Right renal cortex interstitium (tissue), 3 donors: ENCODE results near the gene PBX1. TPM values are rescaled to one million over a fixed set of nuclear protein-coding genes. Genes with fewer than 3 reads are reported as not detected.
"Not testable (repeated sequence)": the region's sequence is repeated elsewhere in the genome, so short reads cannot be mapped to it uniquely, and the experiment has no call there.

Source experiments
- DNase-seq, 3 donors: peaks; one replicate each; pipeline ENCODE4 v3.0.0-alpha.2; 2013; ENCODE audit warnings: low read depth in 3 of 3, low spot score in 2 of 3
- polyA plus RNA-seq, 3 donors: library from polyadenylated mRNA; unstranded; fragments of 120-200 nt; gene quantifications; one replicate each; pipeline ENCODE4 v1.2.1, GENCODE V29; 2013; ENCODE audit not compliant: insufficient read length in 3 of 3

PBX1 gene
- polyA plus RNA-seq, 3 donors = 146 to 171 (median 170) TPM

DNA sequence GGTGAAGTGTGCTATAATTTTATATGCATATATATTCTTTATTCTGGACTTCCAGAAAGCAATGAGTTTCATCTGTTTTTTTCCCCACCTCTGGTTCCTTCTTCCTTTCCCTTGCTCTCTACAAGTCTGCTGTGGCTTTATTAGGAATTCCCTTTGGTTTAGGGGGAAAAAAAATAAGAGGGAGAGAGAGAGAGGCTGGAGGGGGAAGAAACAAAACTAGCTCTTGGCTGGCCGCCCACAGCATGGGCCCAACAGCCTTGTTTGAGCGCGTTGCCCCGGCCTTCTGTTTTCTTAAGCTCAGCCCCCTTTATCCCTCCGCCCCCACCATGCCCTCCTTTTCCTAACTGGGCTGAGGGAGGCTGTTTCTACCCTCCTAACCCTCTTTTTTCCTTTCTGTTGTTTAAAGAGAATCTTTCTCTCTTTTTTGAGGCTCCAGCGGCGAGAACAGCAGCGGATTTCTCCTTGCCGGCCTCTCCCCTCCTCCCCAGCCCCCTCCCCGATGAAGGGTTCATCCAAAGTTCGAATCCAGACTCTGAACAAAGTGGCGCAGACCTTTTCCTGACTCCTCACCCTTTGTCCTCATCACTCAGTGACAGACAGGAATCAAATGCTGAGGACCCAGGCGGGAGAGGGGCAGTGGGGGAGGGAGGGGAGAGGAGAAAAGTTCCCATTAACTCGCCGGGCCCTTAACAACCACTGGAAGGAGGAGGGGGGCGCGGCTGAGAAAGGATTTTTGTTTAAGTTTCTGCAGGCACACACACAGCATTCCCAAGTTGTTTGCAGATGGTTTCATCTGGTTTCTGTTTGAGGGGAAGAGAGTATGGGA is 29.7 kb downstream of the PBX1 start:
- DNase-seq = peak in 1 of 3 donors; percentile 84

DNA sequence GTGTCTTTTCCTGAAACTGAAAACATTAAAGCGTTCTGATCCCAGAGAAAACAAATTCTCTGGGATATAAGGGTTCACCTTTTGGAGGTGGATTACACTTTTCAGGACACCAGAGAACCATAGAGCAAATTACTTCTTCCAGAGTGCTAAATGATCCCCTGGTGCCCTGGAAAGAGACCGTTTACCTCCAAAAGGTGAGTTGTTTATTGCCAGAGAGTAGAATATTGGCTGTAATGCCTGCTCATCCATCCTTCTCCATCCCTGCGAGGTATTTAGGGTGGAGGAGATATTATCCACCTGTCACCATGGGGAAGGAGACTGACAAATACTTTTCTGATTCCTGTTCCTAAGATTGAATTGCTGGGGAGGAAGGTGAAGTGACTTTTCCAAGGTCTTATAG is 30.4 kb downstream of the PBX1 start:
- DNase-seq = no peak

GRCh38 chr1:164589961-164590507 is 31.1 kb downstream of the PBX1 start:
- DNase-seq = no peak

DNA sequence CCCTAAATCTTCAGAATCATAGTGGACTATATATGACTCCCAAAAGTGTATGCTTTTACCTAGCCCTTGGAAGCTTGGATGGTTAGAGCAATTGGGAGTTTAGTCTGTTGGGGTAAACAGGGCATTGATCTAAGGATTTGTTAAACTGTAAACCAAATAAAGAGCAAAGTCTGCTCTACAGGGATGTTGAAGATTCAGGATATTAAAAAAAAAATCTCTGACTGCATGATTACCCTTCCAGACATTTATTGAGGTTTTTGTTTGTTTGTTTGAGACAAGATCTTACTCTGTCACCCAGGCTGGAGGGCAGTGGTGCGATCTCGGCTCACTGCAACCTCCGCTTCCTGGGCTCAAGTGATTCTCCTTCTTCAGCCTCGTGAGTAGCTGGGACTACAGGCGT is 31.6 kb downstream of the PBX1 start:
- DNase-seq = no peak

DNA sequence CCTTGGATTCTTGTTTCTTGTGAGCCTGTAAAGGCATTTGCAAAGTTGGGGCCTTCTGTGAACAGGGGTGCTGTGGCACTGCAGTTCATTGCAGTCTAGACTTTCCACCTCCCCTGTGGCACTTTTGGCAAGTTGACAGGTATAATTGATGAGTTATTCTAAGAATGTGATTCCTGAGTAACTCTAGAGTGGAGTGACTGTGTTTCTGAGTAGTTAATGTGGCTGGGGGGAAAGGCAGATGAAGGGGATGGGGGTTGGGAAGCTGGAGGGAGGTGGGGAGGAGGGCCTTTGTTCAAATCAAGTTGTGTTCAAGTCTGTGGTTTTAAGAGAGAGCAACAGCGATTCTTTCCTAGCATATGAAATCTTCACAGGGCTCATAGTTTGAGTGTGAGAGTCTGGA is 32.9 kb downstream of the PBX1 start:
- DNase-seq = no peak

DNA sequence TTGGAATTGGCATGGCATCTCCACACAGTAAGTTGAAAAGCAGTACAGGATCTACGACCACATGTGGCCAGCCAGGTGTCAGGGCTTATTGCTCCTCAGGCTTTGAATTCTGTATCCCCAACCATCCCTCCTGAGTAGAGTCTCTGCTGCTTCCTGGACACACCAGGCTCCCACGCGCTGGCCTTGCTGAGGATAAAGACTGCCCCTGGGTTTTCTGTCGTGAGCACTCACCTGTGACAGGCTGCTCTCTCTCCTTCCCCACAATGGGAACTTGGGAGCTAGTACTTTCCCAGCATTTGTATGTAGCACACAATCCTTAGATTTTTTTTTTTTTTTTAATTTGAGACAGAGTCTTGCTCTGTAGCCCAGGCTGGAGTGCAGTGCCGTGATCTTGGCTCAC is 33.6 kb downstream of the PBX1 start:
- no peak for DNase-seq

DNA sequence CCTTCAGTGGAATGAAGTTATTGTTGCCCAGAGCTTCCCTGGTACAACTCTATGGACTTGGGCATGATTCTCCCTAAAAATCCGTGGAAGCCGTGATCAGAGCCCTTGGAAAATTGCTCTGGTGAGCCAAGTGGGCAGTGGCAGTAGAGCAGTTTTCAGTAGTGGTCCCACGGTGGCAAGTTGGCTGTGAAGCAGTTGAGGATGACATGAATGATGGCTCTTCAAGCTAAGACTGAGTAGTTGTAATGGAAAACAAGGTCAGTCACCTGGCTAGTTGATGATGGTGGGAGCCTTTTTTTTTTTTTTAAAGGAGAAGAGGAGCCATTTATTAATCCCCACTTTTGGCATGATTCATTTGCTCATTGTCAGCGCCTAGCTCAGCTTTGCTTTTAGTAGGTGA is 36.2 kb downstream of the PBX1 start:
- DNase-seq = no peak

DNA sequence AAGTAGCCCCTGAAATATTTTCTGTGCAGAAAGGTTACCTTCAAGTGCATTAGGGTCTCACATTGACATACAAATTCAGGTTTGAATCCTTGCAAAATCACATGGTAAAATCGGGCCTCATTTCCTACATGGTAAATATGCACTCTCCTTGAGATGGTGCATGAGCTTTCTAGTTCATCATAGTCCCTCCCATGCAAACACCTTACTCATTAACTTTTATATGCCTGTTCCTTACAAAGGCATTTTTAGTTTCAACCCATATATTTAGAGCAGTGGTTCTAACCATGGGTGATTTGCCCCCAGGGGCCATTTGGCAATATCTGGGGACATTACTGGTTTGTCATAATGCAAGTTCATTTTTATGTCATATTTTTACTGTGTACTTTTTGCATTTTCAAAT is 37.2 kb downstream of the PBX1 start:
- DNase-seq = no peak

DNA sequence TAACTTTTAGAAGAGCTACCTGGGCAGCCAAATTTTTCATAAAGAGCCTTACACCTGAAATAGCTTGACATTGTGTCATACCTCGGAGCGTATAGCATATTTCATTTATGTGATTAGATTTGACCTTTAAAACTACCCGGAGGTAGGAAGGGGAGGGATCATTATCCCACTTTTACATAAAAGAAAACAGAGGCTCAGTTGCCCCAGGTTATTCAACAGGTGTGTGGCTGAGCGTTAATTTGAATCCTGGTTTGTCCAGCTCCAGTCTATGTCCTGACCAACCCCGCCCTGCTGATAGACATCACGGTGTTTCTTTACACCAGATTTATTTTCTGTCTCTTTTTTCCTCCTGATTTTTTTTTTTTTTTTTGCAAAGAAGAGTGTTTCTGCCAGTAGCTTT is 39.7 kb downstream of the PBX1 start:
- no peak for DNase-seq

DNA sequence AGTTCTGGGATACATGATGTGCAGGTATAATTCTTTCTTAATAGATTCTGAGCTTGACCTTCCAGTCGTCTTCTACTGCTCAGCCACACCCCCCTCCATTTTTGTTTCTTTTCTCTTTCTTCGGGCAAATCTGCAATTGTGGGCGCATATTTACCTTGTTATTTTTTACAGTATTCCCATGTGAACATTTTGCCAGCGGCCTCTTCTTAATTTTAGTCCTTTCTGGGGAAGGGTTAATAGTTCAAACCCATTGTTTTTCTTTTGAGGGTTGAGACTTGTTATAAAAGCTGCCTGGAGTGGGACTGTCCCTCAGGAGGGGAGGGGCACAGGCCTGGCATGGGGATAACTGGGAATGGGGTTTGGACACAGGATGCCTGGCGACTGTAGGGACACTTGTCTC is 40.3 kb downstream of the PBX1 start:
- DNase-seq = no peak

DNA sequence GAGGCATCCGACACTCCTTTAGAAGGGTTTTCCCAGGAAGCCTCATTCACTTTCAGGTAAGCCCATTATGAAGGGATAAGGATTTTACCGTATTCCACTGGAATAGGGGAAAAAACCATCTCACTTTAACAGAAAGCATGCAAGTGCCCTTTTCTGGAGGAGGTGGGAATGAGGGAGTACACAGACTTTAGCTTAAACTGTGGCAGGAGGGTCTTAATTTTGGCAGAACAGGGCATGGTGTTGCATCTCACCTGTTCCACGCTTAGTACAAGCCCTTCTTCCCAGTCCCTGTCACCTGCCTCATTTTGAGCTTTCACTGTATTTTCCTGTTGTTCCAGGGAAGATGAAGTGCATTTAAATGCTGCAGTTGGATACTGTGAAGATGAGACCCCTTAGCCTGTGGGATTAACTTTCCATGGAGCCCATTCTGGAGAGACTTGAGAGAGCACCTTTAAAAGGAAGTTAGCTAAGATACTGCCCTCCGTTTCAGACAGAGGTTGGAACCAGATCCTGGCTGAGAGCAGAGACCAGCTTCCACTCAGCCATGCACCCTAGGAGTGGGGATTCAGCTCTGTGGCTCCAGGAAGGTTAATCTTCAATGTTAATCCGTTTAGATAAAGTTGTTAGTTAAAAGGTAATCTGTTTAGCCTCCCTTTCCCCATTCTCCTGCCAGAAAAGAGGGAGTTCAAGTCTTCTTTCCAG is 42.6 kb downstream of the PBX1 start:
- no peak for DNase-seq

DNA sequence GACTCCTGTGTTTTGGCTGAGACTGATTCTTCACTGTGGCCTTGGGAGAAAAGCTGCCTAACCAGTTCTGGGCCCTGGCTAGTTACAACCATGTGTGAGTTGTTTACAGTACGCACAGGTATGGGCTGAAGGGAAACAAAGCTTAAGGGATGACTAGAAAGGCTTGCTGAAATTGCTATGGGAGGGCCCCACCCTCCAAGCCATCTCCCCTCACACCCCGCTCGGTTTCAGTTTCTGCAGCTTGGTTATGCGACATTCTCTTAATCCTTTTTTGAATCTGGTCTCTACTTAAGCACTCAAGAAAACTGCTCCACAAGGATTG is 43.1 kb downstream of the PBX1 start:
- DNase-seq = no peak

DNA sequence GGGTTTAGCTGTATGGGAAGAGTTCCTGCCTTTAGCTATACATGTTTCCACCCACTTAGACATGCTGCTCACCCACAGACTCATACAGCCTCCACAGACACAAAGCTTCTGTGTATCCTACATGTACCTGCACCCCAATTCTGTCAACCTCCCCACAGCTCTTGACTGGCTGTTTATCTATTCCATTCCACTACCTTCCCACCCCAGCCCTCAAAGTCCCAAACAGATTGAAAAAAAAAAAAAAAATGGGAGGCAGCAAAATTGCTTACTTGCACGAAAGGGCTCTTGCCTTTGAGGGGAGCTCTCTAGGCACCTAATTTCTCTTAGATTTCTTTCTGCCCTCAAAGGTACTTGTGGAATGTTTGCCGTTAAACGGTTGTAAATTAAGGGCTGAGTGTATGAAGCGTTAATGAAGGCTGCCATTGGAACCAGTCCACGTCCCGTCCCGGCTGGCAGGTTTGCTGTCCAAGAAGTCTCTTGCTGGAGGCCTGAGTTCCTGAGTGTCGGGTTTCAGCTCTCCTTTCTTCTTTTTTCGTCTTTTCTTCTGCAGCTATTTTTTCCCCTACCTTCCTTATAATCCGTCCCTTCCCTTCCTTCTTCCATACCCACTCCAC is 43.6 kb downstream of the PBX1 start:
- peak in 2 of 3 donors; percentile 73 to 80 for DNase-seq

DNA sequence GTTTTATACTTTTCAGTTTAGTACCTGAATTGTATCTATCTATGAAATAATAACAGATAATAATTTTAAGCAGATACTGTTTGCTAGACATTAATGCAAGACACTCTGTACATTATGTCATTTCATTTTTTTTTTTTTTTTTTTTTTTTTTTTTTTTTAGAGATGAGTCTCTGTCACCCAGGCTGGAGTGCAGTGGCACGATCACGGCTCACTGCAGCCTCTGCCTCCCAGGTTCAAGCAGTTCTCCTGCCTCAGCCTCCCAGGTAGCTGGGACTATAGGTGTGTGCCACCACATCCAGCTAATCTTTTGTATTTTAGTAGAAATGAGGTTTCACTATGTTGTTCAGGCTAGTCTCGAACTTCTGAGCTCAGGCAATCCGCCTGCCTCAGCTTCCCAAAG is 44.8 kb downstream of the PBX1 start:
- DNase-seq = not testable (repeated sequence)

GRCh38 chr1:164604541-164604940 is 45.6 kb downstream of the PBX1 start:
- no peak for DNase-seq

DNA sequence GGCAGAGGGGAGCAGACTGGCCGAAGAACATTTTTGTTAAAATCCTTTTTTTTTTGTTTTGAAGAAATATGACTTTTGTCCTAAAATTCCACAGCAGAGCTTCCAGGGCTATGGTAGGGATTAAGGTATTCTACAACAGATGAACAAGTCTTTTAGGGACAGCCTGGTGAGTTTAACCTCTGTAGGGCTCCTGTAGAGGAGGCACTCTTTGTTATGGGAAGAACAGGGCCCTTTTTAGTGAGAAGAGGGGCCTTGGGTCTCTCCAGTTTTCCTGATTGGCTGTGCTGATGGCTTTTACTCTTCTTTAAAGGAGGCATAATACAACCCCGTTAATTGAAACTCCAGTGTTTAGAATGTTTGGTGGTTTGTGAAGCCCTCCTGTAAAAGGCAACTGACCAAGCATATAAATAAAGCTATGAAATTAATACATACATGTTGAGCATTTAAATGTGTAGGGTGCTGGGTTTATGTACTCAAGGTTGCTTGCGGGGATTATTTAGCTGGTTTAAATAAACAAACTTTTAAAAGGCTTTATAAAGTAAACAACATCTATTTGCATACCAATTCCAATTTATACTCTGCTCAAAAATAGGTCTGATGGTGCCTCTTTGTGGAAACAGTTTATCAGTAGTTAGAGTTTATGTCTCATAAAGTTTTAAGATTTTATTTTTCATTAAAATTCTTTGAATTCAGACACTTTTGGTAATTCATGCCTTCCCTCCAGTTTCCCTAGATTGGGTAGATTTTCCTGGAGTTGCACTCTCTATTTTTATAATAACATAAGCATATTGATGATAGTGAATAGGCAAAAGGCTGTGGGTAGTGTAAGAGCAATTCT is 46.5 kb downstream of the PBX1 start:
- no peak for DNase-seq

DNA sequence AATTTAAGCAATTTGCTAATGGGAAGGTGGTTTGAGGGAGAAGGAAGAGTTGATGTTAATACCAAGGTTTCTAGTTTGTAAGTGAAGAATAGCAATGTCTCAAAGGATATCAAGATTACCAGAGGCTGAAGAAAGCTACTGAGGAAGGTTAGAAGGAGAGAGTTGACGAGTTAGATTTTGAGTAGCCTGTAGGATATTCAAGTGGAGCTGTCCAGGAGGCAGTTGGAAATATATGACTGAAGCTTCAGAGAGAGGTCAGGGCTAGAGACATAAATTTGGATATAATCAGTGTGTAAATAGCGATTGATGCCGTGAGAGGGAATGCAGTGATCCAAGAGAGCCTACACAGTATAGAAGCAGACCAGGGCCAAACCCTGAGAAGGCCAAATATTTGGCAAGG is 48.4 kb downstream of the PBX1 start:
- DNase-seq = no peak

- no peak for DNase-seq
Measured at GRCh38 chr1:164608651-164609057, 49.7 kb downstream of the PBX1 start.

GRCh38 chr1:164609089-164609488 is 50.1 kb downstream of the PBX1 start:
- DNase-seq = no peak

DNA sequence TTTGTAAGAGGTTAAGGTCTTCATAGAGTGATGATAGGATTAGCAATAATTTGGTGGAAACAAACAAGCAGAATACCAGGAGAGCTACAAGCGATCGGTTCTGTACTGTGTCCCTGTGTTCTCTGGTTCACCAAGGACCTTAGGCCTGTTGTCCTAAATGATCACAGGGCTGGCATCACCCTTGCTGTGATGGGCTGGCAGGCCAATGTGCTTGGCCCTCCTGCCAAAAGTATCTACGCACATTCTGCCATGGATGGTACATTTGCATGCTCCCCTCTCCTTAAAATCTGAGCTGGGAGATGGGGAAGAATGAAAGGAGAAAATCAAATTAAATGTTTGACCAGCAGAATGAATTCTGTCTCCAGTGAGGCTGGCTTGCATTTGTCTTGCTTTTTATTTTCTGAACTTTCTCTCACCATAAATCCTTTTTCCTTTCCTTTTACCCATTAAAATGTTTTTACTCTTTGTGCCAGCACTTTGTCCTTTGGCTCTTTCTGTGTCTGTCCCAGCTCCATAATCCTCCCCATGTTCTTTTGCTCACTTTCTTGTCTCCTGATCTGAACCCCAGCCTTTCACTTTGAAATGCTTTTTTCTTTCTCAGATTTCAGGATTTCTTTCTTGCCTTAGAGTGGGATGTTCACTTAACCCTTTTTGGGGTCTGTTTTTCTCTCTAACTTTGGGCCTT is 51.7 kb downstream of the PBX1 start:
- no peak for DNase-seq
